ENCODE results near the gene SDHC.
"Not testable (repeated sequence)": the region's sequence is repeated elsewhere in the genome, so short reads cannot be mapped to it uniquely, and the experiment has no call there.

SDHC gene

DNA sequence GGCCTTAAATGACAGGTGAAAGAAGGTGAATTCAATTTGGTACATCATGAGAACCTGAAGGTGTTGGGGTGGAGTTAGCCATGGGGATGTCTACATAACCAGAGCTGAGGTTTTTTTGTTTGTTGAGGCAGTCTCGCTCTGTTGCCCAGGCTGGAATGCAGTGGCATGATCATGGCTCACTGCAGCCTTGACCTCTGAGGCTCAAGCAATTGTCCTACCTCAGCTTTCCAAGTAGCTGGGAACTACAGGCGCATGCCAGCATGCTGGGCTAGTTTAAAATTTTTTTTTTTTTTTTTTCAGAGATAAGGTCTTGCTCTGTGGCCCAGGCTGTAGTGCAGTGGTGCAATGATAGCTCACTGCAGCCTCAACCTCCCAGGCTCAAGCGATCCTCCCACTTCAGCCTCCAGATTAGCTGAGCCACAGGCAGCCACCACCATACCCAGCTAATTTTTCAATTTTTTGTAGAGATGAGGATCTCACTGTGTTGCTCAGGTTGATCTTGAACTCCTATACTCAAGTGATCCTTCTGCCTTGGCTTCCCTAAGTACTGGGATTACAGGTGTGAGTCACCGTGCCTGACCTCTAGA is 2.5 kb upstream of the SDHC start:
- DNase-seq, result no peak

DNA sequence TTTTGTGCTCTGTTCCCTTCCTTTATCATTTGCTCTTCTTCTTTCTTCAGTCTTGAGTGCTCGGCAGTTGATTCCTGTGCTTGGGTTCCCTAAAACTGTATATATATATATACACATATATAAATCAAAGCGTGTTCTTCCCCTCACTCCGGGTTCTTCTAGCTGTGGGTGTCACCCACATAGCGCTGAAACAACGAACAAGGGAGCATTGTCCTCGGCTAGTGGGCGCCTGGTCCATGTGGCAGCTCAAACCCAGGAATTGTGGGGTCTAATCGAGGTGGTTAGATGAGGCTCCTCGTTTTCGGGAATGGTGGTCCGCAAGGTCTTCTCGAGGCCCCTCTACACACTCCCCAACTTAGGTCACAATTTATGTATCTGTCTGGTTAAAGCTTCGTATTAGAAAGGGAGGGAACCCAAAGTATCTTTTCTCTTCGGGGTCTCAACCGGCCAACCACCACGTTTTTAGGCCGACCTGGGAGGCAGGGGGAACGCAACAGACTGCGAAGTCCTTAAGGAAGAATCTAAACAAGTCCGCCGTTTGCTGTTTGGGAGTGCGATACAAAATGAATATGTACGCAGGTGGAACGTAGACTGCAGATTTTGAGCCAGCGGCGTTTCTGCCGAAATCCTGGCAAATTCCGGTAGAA is 504 bp upstream of the SDHC start:
- DNase-seq, result peak in 3 of 4 experiments; percentile 29 to 32 (median 30)

DNA sequence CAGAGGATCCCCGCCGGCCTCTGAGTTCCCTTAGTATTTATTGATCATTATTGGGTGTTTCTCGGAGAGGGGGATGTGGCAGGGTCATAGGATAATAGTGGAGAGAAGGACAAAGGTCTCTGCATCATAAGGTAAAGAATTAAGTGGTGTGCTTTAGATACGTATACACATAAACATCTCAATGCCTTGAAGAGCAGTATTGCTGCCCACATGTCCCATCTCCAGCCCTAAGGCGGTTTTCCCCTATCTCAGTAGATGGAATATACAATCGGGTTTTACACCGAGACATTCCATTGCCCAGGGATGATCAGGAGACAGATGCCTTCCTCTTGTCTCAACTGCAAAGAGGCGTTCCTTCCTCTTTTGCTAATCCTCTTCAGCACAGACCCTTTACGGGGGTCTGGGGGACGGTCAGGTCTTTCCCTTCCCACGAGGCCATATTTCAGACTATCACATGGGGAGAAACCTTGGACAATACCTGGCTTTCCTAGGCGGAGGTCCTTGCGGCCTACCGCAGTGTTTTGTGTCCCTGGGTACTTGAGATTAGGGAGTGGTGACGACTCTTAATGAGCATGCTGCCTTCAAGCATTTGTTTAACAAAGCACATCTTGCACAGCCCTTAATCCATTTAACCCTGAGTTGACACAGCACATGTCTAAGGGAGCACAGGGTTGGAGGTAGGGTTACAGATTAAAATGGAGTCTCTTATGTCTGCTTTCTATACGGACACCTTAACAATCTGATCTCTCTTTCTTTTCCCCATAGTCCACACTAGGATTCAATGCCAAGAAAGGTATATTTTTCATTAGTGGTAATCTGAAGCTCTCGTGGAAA is 1.9 kb downstream of the SDHC start:
- DNase-seq, result not testable (repeated sequence)

DNA sequence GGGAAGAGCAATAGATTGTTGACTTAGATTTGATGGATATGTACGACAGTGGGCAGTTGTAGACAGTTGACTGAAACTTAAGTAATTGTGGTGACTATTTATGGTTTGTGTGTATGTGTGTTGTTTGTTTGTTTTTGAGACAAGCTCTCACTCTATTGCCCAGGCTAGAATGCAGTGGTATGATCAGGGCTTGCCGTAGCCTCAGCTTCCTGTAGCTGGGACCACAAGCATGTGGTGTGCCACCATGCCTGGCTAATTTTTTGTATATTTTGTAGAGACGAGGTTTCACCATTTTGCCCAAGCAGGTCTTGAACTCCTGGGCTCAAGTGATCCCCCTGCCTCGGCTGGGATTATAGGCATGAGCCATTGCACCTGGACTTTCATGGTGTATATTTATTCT is 9.8 kb downstream of the SDHC start:
- DNase-seq, result no peak

DNA sequence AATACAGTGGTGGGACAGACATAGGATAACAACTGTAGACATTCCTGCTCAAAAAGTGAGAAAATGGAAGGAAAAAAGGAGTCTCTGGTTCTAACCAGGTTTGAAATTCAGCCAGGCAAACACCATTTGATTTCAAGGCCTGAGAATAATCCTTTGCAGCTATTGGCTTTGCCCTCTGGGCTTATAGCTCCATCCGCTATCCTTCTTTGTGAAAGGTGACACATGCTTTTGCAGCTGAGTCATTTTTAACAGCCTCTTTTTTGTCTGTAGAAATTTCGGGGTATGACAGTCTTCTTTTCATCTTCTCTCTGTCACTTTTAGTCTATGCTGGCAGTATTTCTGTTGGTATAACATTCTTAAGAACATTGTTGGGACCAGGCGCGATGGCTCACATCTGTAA is 16.2 kb downstream of the SDHC start:
- DNase-seq, result no peak

DNA sequence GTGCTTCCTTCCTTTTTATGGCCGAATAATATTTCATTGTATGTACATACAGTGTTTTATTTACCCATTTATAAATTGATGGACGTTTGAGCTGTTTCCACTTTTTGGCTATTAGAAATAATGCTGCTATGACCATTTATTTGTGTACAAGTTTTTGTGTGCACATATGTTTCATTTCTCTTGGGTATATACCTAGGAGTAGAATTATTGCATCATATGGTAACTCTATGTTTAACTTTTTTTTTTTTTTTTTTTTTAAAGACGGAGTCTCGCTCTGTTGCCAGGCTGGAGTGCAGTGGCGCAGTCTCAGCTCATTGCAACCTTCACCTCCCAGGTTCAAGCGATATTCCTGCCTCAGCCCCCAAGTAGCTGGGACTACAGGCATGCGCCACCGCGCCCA is 19.0 kb downstream of the SDHC start:
- no peak for DNase-seq

DNA sequence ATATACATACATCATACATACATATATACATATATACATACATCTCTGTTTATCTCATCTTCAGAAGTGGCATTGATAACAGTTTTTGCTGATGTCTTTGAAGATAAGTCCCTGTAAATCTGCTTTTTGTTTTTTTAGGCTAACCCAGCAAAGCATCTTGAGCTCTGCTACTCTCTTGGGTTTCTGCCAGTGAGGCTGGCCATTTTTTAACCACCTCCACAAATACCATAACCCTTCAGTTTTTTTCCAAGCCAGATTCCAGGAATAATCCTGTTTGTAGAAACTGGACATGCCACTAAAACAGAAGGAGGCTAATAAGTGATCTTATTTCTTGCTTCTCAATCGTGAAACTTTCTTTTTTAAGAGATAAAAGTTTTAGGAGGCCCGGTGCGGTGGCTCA is 21.6 kb downstream of the SDHC start:
- DNase-seq, result no peak

DNA sequence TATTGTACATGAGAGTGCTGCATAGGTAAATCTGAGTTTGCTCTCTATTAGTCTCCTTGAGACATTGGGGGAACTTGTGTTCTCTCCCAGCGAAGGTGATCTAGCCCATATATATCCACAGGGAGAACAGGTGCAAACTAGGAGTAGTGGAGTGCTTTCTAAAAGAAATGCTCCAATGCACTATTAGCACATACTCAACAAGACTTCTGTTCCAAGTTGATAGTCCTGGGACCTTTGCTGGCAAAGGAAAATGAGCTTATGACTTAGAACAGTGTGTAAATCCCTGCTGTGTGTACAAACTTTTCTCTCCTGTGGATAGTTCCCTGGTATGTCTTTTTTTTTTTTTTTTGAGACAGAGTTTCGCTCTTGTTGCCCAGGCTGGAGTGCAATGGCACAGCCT is 28.0 kb downstream of the SDHC start:
- no peak for DNase-seq

DNA sequence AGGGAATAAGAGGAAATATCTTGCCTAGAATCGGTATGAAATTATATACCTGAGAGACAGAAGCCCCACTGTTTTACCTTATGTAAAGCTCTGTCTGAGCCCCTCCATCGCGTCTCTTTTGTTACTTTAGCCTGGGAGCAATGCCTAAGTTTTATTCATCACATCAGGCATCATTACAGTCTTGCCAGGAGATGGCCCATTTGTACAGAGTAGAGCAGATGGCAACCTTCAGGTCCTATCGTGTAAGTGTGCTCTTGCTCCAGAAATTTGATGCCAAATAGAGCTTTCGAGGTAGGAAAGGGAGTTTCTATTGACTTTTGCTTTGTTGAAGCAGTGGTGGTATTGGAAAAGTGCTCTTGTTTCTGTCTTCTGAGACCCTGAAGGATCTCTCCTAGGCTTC is 28.6 kb downstream of the SDHC start:
- no peak for DNase-seq

DNA sequence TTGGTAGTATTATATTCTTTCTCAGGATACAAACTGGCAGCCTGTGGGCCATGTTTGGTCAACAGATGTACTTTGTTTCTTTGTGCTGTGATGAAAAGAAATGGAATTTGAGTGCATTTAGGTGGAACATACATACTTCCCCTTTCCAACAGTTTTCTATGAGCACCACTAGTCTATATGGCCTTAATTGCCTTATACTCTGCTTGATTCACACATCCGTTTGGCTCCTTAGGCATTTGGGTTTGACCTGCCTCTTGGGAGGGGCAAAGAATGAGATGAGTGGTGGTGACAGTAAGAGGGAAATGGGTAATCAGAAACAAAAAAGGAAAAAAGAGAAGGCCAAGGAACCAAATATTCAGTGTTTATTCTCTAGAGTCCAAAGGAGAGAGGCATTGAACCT is 36.5 kb downstream of the SDHC start:
- peak in 2 of 4 experiments; percentile 24 to 25 for DNase-seq

DNA sequence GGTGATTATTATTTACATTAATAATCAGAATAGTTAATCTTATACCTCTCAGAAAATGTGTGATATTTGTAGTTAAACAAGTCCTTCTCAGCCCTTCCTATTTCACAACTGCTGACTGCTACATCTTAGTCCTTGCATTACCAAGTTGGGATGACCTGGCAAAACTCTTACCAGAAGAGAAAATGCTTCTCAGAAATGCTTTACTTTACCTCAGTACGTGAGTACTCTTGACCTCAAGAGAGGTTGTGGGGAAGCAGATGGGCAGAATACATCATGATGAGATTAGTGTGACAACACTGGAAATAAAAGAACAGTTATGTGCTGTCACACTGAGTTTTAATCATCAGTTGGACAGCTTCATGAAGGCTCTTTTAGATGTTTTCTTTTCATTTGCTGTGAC is 37.3 kb downstream of the SDHC start:
- peak; percentile 6 to 58 (median 38) for DNase-seq

DNA sequence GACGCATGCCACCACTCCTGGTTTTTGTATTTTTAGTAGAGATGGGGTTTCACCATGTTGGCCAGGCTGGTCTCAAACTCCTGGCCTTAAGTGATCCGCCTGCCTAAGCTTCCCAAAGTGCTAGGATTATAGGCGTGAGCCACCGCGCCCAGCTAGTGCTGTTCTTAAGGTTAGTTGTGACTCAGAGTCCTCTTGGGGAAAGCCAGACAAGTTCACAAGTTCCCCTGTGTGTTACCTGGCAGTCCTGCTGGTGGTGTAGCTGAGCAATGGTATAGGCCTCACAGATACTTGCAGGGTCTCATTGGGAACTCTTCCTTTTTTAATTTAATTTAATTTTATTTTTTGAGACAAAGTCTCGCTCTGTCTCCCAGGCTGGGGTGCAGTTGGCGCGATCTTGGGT is 42.9 kb downstream of the SDHC start:
- no peak for DNase-seq

DNA sequence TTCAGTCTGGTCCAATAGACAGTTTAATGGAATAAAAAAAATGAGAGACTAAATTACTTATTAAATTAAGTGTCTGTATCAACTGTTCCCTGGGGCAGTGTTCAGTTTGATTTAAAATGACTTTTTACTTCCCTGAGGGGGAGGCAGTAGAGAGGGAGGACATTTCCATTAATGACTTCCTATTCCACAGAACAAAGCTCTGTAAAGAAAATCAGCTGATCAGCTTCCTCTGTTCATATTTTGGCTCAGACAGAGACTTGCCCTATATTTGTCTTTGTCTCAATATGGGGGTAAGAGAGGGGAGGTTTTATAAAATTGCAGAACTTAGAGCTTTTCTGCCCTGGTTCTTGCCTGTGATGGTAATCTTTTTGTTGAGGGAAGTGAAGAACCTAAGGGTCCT is 45.1 kb downstream of the SDHC start:
- peak; percentile 66 to 92 (median 80) for DNase-seq

DNA sequence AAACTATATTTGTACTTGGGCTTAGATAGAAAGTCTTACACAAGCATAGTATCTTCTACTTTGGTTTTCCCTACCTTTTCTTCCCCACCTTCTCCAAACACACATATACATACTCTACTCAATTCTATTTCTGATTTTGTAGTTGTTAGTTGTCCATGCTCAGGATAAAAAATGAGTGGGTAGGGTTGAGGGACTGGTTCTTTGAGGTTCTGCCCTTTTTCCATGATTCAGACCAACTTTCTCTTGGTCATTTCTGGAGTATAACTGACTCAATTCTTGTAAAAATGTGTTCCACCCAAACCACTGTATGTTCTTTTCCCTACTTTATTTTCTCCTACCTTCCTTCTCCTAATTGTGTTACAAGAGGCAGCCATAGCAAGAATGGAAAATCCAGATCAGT is 50.2 kb downstream of the SDHC start:
- DNase-seq, result no peak

DNA sequence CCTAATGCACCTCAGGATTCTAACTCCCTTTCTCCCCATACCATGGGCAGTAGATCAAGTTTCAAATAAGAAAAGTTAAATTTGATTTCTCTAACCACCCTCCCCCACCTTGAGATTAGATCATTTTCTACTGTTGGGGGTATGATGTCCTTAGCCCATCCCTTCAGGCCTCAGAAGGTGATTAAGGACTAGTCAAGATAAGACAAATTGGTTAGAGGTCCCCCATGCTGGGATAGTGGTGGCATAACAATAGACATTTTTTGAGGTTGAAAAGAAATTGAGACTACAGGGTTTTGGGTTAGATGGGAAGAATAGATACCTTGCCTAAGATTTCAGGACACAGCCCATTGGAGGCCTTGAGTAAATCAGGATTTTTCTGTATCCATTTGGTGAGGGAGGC is 51.0 kb downstream of the SDHC start:
- DNase-seq, result no peak

DNA sequence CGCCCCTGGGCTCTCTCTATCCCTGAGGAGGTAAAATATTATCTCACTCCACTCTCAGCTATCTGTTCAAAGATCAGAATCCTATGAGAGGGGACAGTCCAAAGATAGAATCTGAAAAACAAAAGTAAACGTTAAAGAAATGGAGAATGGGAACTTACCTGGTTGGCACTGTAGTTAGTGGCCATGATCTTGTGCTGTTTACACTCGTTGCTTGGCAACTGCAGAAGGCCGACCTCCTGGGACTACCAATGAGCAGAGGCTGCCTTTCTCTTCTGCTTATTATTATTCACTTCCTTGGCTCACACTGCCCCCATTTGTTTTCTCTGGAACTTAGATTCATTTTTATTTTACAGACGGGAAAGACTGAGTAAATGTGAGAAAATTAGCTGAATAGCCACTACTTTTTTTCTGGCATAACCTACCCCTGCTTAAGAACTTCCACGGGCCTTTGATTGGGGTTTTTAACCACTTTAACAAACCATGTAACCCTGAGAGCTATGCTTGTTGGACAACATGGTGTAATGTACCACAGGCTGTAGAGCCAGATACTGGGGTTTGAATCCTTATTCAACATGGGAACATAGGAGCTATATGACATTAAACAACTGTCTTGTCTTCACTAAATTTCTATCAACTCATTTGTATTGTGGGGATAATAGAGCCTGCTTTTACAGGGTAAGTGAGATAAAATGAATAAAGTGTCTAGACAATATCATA is 53.7 kb downstream of the SDHC start, which contains the start of gene CFAP126:
TSS of gene CFAP126 (minus strand) at position 193 of the 717 bp plus-strand sequence. CDS start at position 185, 8 bp downstream.
- DNase-seq, result peak; percentile 57 to 81 (median 74)

DNA sequence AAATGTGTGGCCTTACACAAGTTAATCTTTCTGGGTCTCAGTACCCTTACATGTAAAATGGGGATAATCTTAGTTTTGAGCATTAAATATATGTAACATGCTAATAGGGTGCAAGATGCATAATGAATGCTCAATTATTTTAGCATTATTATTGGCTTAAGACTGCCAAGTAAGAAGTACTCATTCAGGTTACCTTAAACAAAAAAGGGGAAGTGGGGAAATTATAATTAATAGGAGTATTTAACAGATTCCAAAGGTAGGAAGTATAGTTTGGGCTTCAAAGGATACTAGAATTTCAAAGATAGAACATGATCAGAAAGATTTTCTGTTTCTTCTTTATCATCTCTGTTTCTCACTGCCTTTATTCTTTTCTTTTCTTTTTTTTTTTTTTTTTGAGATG is 59.3 kb downstream of the SDHC start:
- no peak for DNase-seq

DNA sequence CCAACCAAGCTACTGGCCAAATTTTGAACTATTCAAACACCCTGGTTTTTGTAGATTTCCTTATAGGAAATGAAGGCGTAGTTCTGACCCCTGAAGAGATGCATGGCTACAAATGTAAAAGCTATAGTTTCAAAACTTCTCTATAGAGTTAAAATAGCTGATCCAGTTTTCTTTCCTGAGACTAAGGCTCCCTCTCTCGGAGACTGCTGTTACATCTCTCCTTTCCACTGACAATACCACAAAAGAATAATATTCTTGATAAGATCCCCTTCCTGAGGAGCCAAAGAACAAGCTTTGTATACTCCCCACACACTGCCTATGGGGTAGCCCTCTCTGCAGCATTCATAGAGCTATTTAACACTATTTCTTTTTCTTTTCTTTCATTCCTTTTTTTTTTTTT is 60.2 kb downstream of the SDHC start:
- DNase-seq, result peak in 3 of 4 experiments; percentile 32 to 58 (median 44)

DNA sequence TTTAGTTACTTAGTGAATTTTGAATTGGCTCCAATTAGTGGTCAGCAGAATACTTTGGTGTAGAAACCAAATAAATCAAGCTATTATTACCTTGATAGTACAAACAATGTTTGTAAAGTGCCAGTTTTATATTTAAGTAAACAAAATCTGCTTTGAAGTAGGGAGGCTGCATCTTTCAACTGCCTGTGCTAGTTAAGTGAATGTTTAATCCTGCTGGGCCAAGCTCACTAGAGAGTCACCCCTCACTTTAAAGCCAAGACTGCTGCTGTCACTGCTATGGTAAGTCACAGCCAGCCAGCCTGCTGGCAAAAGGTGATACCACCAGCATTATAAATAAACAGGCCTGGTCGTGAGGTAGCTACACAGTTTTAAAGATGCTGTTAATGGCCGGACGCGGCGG is 63.8 kb downstream of the SDHC start:
- no peak for DNase-seq

DNA sequence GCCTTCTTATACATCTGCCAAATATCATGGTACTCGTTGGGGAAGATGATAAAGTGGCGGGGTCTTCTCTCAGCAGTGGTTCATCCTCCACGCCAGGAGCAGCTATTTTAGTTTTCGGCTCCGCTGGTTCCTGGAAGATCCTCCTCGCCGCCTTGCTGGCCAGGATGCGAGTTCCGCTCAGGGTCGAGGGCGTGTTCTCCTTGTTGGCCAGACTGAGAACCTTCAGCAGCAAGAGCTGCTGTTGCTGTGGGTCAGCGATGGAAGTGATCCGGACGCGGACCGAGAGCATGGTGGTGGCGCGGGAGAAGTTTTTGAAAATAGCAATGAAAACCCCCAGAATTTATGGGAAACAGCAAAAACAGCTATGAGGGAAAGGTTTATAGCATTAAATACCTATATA is 64.9 kb downstream of the SDHC start:
- peak in 1 of 4 experiments; percentile 82 for DNase-seq

DNA sequence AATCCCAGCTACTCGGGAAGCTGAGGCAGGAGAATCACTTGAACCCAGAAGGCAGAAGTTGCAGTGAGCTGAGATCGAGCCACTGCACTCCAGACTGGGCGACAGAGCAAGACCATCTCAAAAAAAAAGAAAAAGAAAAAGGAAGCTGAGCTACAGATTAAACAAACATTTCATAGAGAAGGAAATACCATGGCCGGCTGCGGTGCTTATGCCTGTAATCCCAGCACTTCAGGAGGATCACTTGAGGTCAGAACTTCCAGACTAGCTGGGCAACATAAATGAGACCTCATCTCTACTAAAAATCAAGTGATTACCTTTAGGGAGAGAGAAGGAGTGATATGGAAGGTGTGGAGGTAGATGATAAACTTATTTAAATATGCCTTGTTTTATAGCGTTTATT is 67.5 kb downstream of the SDHC start:
- peak in 1 of 4 experiments; percentile 23 for DNase-seq

DNA sequence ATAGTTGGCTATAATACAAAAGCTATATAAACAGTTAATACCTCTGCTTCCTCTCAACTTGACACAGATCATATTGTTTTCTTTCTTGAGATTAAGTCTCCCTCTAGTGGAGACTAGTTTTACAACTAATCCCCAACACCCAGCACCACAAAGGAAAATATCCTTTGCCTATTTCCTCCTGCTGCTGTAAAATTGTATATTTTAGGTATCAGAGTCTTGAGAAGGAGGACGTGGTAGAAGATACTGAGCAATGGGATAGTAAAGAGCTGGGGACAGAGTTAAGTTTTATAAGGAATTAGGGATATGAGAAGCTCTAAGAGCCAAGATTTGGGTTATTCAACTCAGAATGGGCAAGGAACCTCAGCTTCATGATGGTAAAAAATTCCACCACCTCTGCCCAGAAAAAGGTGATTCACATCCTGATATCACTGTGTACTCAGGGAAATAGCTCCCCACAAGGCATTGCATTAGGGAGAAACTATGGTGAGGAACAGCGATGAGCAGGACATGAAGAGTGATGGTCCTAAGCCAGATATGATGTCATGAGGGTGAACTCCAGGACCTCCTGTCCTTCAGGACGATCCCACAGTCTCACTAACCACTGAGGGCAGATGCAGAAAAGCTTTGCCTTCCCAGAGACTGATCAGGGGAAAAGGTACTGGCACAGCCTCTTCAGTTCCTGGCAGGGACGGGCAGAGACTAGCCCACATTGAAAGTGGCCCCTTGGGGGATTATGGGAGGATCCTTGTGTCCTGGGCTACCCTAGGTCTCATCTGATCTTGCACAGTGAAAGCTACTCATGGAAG is 68.2 kb downstream of the SDHC start:
- peak in 3 of 4 experiments; percentile 34 to 88 (median 76) for DNase-seq
